CD14-positive monocyte (primary cell): ENCODE results near the gene ATF6. TPM values are rescaled to one million over a fixed set of nuclear protein-coding genes. Genes with fewer than 3 reads are reported as not detected.
A peak's percentile ranks its signal among the peaks of the same experiment; 100 is the strongest.

Experiments
- DNase-seq, 3 donors: peaks; one replicate each; pipeline ENCODE4 v3.0.0-alpha.2; 2011 to 2022
- H2AFZ ChIP-seq: 2 replicates; pipeline ENCODE4 v1.6.0; 2012; ENCODE audit warnings: mild to moderate bottlenecking, low read depth, low read length, inconsistent platforms; ENCODE audit not compliant: insufficient read depth, poor library complexity, severe bottlenecking
- H3K27ac ChIP-seq, 2 donors: 1 replicate in 1 of 2; 2 replicates in 1 of 2; pipeline ENCODE4 v1.5.1; 2012 to 2013; ENCODE audit warnings: low read length in 2 of 2, control low read depth in 1 of 2, inconsistent platforms in 1 of 2, low read depth in 1 of 2, mild to moderate bottlenecking in 1 of 2
- H3K27me3 ChIP-seq, 2 donors: one replicate each; pipeline versions ENCODE4 v1.6.0 to v1.6.1; 2011 to 2013; ENCODE audit warnings: low read length in 2 of 2; ENCODE audit not compliant: control insufficient read depth in 2 of 2, insufficient read depth in 2 of 2
- H3K36me3 ChIP-seq, 2 donors: replicated peaks in 1 of 2; 1 replicate in 1 of 2; 2 replicates in 1 of 2; pipeline versions ENCODE4 v1.5.1 to v1.6.1; 2012 to 2013; ENCODE audit warnings: low read length in 2 of 2, control low read depth in 1 of 2, inconsistent platforms in 1 of 2, mild to moderate bottlenecking in 1 of 2; ENCODE audit not compliant: insufficient read depth in 2 of 2, control insufficient read depth in 1 of 2
- H3K4me1 ChIP-seq, 2 donors: 1 replicate in 1 of 2; 2 replicates in 1 of 2; pipeline versions ENCODE4 v1.5.1 to v1.6.1; 2012 to 2013; ENCODE audit warnings: low read length in 2 of 2, control low read depth in 1 of 2, inconsistent platforms in 1 of 2, mild to moderate bottlenecking in 1 of 2, moderate library complexity in 1 of 2; ENCODE audit not compliant: insufficient read depth in 2 of 2, control insufficient read depth in 1 of 2
- H3K4me2 ChIP-seq: replicated peaks from 2 replicates; pipeline ENCODE3; 2012; ENCODE audit warnings: low read length, moderate library complexity, mild to moderate bottlenecking; ENCODE audit not compliant: poor library complexity, severe bottlenecking; ENCODE audit errors: extremely low read depth
- H3K4me3 ChIP-seq, 3 experiments: fragments of 200-600 bp in 1 of 3; sonication (generic) in 1 of 3; replicated peaks in 1 of 3; 1 replicate in 2 of 3; 2 replicates in 1 of 3; pipeline ENCODE4 v1.5.1; 2011 to 2013; ENCODE audit warnings: low read length in 3 of 3, mild to moderate bottlenecking in 3 of 3, control low read depth in 2 of 3, low read depth in 2 of 3, inconsistent platforms in 1 of 3, moderate library complexity in 1 of 3
- H3K79me2 ChIP-seq: 2 replicates; pipeline ENCODE4 v1.6.0; 2012; ENCODE audit warnings: mild to moderate bottlenecking, control low read depth, inconsistent platforms, low read length, moderate library complexity; ENCODE audit not compliant: insufficient read depth
- H3K9ac ChIP-seq: 2 replicates; pipeline ENCODE4 v1.6.0; 2017; ENCODE audit warnings: low read length, mild to moderate bottlenecking; ENCODE audit not compliant: insufficient read depth, poor library complexity, severe bottlenecking
- H3K9me3 ChIP-seq, 2 donors: replicated peaks in 1 of 2; 1 replicate in 1 of 2; 2 replicates in 1 of 2; pipeline versions ENCODE4 v1.5.1 to v1.6.1; 2012 to 2013; ENCODE audit warnings: low read length in 2 of 2, control low read depth in 1 of 2; ENCODE audit not compliant: control insufficient read depth in 1 of 2, insufficient read depth in 1 of 2
- H4K20me1 ChIP-seq: 2 replicates; pipeline ENCODE4 v1.6.0; 2012; ENCODE audit warnings: mild to moderate bottlenecking, low read length, control low read depth, moderate library complexity; ENCODE audit not compliant: insufficient read depth
- H3K27ac Mint-ChIP-seq, 7 donors: one replicate each; pipeline ENCODE4 v1.8.0; 2020; ENCODE audit warnings: mild to moderate bottlenecking in 7 of 7, mixed read lengths in 7 of 7, moderate library complexity in 6 of 7, inconsistent platforms in 2 of 7
- H3K27me3 Mint-ChIP-seq, 3 donors: one replicate each; pipeline ENCODE4 v1.8.0; 2021 to 2022; ENCODE audit warnings: low read depth in 3 of 3, mild to moderate bottlenecking in 3 of 3, mixed read lengths in 3 of 3, moderate library complexity in 3 of 3, inconsistent platforms in 1 of 3
- H3K36me3 Mint-ChIP-seq, 2 donors: one replicate each; pipeline ENCODE4 v1.8.0; 2020; ENCODE audit warnings: mixed read lengths in 2 of 2, inconsistent platforms in 1 of 2, mild to moderate bottlenecking in 1 of 2
- H3K4me1 Mint-ChIP-seq: one replicate; pipeline ENCODE4 v1.8.0; 2020; ENCODE audit warnings: mild to moderate bottlenecking, mixed read lengths
- H3K4me3 Mint-ChIP-seq, 2 donors: one replicate each; pipeline ENCODE4 v1.8.0; 2020; ENCODE audit warnings: mild to moderate bottlenecking in 2 of 2, mixed read lengths in 2 of 2, moderate library complexity in 1 of 2
- H3K9me3 Mint-ChIP-seq, 7 donors: one replicate each; pipeline ENCODE4 v1.8.0; 2020 to 2022; ENCODE audit warnings: mixed read lengths in 7 of 7, mild to moderate bottlenecking in 6 of 7, moderate library complexity in 6 of 7, inconsistent platforms in 2 of 7
- WGBS: methylation state at CpG from one replicate; pipeline ENCODE4 v1.1.5; 2013; ENCODE audit warnings: missing lambda C conversion rate; ENCODE audit not compliant: insufficient coverage; 5-methylcytosine and 5-hydroxymethylcytosine counted together
- intact Hi-C, 2 donors: fragments of 100-400 bp; cut with micrococcal nuclease; formaldehyde crosslinking; loops; one replicate each; pipeline versions ENCODE4 v1.15.0 to v1.15.1; 2023
- polyA plus RNA-seq, 3 donors: library from polyadenylated mRNA; depleted of rRNA in 1 of 3; unstranded in 2 of 3; stranded (reverse) in 1 of 3; fragments of 300-500 nt in 2 of 3; fragments of >200 nt in 1 of 3; fragmentation: Illumina TruSeq in 2 of 3; gene quantifications; 1 replicate in 2 of 3; 2 replicates in 1 of 3; pipeline ENCODE4 v1.2.3, GENCODE V29; 2012 to 2021
- TF ChIP-seq, protein P1 (sequence below): fragments of 200-600 bp; IDR thresholded peaks from one replicate; pipeline ENCODE4 v1.8.0; 2022; ENCODE audit warnings: antibody characterized with exemption, mild to moderate bottlenecking

ATF6 gene
- polyA plus RNA-seq, 3 donors: 13.4 to 25.6 (median 22.2) TPM

- Mint-ChIP-seq H3K9me3 (peaks cover 0 to 2% (median 0%) of the 10 kb centered on the region in 7 donors), H3K27me3 (peaks cover 20 to 46% (median 41%) of the 10 kb centered on the region in 3 donors), H3K27ac (peak overlapping the region; percentile 71 to 93 (median 90)), H3K4me1 (peaks cover 38% of the 10 kb centered on the region), H3K36me3 (no peaks in the 10 kb centered on the region), H3K4me3 (peak overlapping the region in 1 of 2 donors; percentile 35)
- H4K20me1 ChIP-seq: no peaks in the 10 kb centered on the region
- TF ChIP-seq, protein P1, sequence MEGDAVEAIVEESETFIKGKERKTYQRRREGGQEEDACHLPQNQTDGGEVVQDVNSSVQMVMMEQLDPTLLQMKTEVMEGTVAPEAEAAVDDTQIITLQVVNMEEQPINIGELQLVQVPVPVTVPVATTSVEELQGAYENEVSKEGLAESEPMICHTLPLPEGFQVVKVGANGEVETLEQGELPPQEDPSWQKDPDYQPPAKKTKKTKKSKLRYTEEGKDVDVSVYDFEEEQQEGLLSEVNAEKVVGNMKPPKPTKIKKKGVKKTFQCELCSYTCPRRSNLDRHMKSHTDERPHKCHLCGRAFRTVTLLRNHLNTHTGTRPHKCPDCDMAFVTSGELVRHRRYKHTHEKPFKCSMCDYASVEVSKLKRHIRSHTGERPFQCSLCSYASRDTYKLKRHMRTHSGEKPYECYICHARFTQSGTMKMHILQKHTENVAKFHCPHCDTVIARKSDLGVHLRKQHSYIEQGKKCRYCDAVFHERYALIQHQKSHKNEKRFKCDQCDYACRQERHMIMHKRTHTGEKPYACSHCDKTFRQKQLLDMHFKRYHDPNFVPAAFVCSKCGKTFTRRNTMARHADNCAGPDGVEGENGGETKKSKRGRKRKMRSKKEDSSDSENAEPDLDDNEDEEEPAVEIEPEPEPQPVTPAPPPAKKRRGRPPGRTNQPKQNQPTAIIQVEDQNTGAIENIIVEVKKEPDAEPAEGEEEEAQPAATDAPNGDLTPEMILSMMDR: peak; percentile 70
- peak; percentile 77 to 91 (median 88) for DNase-seq
- H3K9ac ChIP-seq: no peak overlapping the region
- peak overlapping the region; percentile 50 to 85 for H3K27ac ChIP-seq
- no peaks in the 10 kb centered on the region for H3K36me3 ChIP-seq
- H3K4me3 ChIP-seq: no peak overlapping the region
- intact Hi-C loops: no loop called here
- 54% methylated on average over 3 of the region's 4 CpGs for WGBS
- H3K4me2 ChIP-seq: no peak overlapping the region
- H3K27me3 ChIP-seq: peaks cover 33 to 39% of the 10 kb centered on the region in 2 donors
- peak overlapping the region; percentile 45 for H2AFZ ChIP-seq
- H3K79me2 ChIP-seq: no peaks in the 10 kb centered on the region
- H3K9me3 ChIP-seq: no peaks in the 10 kb centered on the region
- peaks cover 32 to 38% of the 10 kb centered on the region in 2 donors for H3K4me1 ChIP-seq
These were observed 27.4 kb upstream of the ATF6 start for GRCh38 chr1:161738627-161739287.

- Mint-ChIP-seq H3K27ac (peak overlapping the region; percentile 71 to 93 (median 90)), H3K4me3 (peak overlapping the region in 1 of 2 donors; percentile 71), H3K27me3 (peaks cover 13 to 42% (median 41%) of the 10 kb centered on the region in 3 donors), H3K4me1 (peaks cover 42% of the 10 kb centered on the region), H3K36me3 (peaks cover 0 to 2% of the 10 kb centered on the region in 2 donors), H3K9me3 (peaks cover 0 to 2% (median 0%) of the 10 kb centered on the region in 7 donors)
- no peaks in the 10 kb centered on the region for H3K9me3 ChIP-seq
- H3K27me3 ChIP-seq: peaks cover 30 to 33% of the 10 kb centered on the region in 2 donors
- no peak overlapping the region for H3K9ac ChIP-seq
- H3K4me3 ChIP-seq: peak overlapping the region in 1 of 3 experiments; percentile 52
- no peaks in the 10 kb centered on the region for H3K79me2 ChIP-seq
- TF ChIP-seq, protein P1: no peak
- H4K20me1 ChIP-seq: no peaks in the 10 kb centered on the region
- intact Hi-C loops: loop anchor here (2.0 to 5.0 kb wide), 2 partner anchors 253 to 255 kb away; no protein-coding TSS in a partner anchor
- peak; percentile 71 to 88 (median 84) for DNase-seq
- WGBS: no CpG with 5 or more reads among the region's 8 CpGs
- H3K27ac ChIP-seq: peak overlapping the region; percentile 48 to 85
- H3K4me1 ChIP-seq: peaks cover 32 to 38% of the 10 kb centered on the region in 2 donors
- peak overlapping the region; percentile 41 for H3K4me2 ChIP-seq
- H3K36me3 ChIP-seq: no peaks in the 10 kb centered on the region
- H2AFZ ChIP-seq: no peak overlapping the region
These were observed 26.1 kb upstream of the ATF6 start for GRCh38 chr1:161739865-161740566.
